Measurements from ENCODE around the gene NOL3.

DNA sequence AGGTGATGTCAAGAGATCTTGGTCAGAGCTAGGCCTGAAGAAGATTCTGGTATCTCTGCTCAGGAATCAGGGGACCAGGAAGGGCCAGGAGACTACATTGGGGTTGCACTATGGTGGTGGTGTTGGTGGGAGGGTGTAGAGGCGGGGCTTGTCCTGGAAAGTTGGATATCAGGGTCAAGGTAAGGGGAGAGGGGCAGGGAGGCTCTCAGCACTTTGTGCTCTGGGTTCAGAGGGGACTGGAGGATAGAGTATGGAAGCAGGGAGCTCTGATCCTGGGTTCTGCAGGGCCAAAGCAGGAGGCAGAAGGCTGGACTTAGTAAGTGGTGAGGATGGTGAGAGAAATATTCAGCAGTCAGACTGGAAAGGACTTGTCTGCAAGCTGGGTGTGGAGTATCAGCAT is 3.0 kb downstream of the NOL3 start:
- TF ChIP-seq, protein P1, sequence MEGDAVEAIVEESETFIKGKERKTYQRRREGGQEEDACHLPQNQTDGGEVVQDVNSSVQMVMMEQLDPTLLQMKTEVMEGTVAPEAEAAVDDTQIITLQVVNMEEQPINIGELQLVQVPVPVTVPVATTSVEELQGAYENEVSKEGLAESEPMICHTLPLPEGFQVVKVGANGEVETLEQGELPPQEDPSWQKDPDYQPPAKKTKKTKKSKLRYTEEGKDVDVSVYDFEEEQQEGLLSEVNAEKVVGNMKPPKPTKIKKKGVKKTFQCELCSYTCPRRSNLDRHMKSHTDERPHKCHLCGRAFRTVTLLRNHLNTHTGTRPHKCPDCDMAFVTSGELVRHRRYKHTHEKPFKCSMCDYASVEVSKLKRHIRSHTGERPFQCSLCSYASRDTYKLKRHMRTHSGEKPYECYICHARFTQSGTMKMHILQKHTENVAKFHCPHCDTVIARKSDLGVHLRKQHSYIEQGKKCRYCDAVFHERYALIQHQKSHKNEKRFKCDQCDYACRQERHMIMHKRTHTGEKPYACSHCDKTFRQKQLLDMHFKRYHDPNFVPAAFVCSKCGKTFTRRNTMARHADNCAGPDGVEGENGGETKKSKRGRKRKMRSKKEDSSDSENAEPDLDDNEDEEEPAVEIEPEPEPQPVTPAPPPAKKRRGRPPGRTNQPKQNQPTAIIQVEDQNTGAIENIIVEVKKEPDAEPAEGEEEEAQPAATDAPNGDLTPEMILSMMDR (IDR thresholded peaks at IDR 0.05; ENCODE audit: insufficient read depth, low read depth, low read length), result no peak
- TF ChIP-seq EZH2 (IDR thresholded peaks at IDR 0.05; ENCODE audit: insufficient read depth, low read length), result no peak
